22Rv1 (cell line): ENCODE data around the gene TAB2.

ENCODE experiments used
- H3K27ac ChIP-seq: fragments of 450-650 bp; 2 replicates; pipeline ENCODE4 v1.5.1; 2017
- ZFX ChIP-seq: fragments of 450-650 bp; IDR thresholded peaks from 2 replicates; pipeline ENCODE4 v1.6.1; 2017; ENCODE audit warnings: antibody characterized with exemption, borderline replicate concordance
- TF ChIP-seq, protein P1 (sequence below): fragments of 450-650 bp; IDR thresholded peaks from 2 replicates; pipeline ENCODE4 v1.5.1; 2017; ENCODE audit warnings: mild to moderate bottlenecking

TAB2 gene

GRCh38 chr6:149366267-149366921 is 48.9 kb downstream of the TAB2 start:
- no peak overlapping the region for H3K27ac ChIP-seq
- TF ChIP-seq ZFX, result no peak
- TF ChIP-seq, protein P1, sequence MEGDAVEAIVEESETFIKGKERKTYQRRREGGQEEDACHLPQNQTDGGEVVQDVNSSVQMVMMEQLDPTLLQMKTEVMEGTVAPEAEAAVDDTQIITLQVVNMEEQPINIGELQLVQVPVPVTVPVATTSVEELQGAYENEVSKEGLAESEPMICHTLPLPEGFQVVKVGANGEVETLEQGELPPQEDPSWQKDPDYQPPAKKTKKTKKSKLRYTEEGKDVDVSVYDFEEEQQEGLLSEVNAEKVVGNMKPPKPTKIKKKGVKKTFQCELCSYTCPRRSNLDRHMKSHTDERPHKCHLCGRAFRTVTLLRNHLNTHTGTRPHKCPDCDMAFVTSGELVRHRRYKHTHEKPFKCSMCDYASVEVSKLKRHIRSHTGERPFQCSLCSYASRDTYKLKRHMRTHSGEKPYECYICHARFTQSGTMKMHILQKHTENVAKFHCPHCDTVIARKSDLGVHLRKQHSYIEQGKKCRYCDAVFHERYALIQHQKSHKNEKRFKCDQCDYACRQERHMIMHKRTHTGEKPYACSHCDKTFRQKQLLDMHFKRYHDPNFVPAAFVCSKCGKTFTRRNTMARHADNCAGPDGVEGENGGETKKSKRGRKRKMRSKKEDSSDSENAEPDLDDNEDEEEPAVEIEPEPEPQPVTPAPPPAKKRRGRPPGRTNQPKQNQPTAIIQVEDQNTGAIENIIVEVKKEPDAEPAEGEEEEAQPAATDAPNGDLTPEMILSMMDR, result no peak

GRCh38 chr6:149368065-149368464 is 50.6 kb downstream of the TAB2 start:
- H3K27ac ChIP-seq, result no peak overlapping the region
- no peak for TF ChIP-seq ZFX
- TF ChIP-seq, protein P1, result no peak

DNA sequence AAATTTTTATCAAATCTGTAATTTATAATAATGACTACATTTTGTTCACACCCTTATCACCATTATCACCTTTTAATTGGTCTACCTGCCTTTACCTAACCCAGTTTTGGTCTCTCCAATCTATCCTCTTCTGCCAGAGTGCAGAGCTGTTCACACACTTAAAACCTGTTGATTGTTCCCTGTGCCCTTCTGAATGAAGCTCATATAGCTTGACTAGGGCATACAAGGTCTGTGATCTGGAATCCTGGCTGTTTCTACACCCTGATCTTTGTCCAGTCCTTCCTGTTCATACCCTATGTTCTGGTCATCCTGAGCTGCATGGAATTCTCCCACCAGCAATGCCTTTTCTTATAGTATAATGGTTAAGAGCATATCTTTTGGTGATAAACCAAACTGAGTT is 53.6 kb downstream of the TAB2 start:
- H3K27ac ChIP-seq, result no peak overlapping the region

GRCh38 chr6:149372062-149372461 is 54.5 kb downstream of the TAB2 start:
- TF ChIP-seq, protein P1, result no peak
- TF ChIP-seq ZFX, result no peak
- H3K27ac ChIP-seq, result no peak overlapping the region

More for the DNA sequence above, 53.6 kb downstream of the TAB2 start:
- no peak for TF ChIP-seq ZFX
- TF ChIP-seq, protein P1, result no peak

- TF ChIP-seq ZFX, result no peak
- TF ChIP-seq, protein P1, result no peak
- H3K27ac ChIP-seq, result no peak overlapping the region
Measured at GRCh38 chr6:149373511-149373910, 56.0 kb downstream of the TAB2 start.

GRCh38 chr6:149379977-149380376 is 62.5 kb downstream of the TAB2 start:
- TF ChIP-seq, protein P1, result no peak
- TF ChIP-seq ZFX, result no peak
- no peak overlapping the region for H3K27ac ChIP-seq

- H3K27ac ChIP-seq, result no peak overlapping the region
- no peak for TF ChIP-seq ZFX
- TF ChIP-seq, protein P1, result no peak
Measured at GRCh38 chr6:149380523-149380922, 63.0 kb downstream of the TAB2 start.
